CD14-positive monocyte (primary cell): ENCODE results near the gene PTPRE. TPM values are rescaled to one million over a fixed set of nuclear protein-coding genes. Genes with fewer than 3 reads are reported as not detected.

ENCODE experiments used
- DNase-seq, 3 donors: peaks; one replicate each; pipeline ENCODE4 v3.0.0-alpha.2; 2011 to 2022
- H2AFZ ChIP-seq: 2 replicates; pipeline ENCODE4 v1.6.0; 2012; ENCODE audit warnings: mild to moderate bottlenecking, low read depth, low read length, inconsistent platforms; ENCODE audit not compliant: insufficient read depth, poor library complexity, severe bottlenecking
- H3K27ac ChIP-seq, 2 donors: 1 replicate in 1 of 2; 2 replicates in 1 of 2; pipeline ENCODE4 v1.5.1; 2012 to 2013; ENCODE audit warnings: low read length in 2 of 2, control low read depth in 1 of 2, inconsistent platforms in 1 of 2, low read depth in 1 of 2, mild to moderate bottlenecking in 1 of 2
- H3K27me3 ChIP-seq, 2 donors: one replicate each; pipeline versions ENCODE4 v1.6.0 to v1.6.1; 2011 to 2013; ENCODE audit warnings: low read length in 2 of 2; ENCODE audit not compliant: control insufficient read depth in 2 of 2, insufficient read depth in 2 of 2
- H3K36me3 ChIP-seq, 2 donors: replicated peaks in 1 of 2; 1 replicate in 1 of 2; 2 replicates in 1 of 2; pipeline versions ENCODE4 v1.5.1 to v1.6.1; 2012 to 2013; ENCODE audit warnings: low read length in 2 of 2, control low read depth in 1 of 2, inconsistent platforms in 1 of 2, mild to moderate bottlenecking in 1 of 2; ENCODE audit not compliant: insufficient read depth in 2 of 2, control insufficient read depth in 1 of 2
- H3K4me1 ChIP-seq, 2 donors: 1 replicate in 1 of 2; 2 replicates in 1 of 2; pipeline versions ENCODE4 v1.5.1 to v1.6.1; 2012 to 2013; ENCODE audit warnings: low read length in 2 of 2, control low read depth in 1 of 2, inconsistent platforms in 1 of 2, mild to moderate bottlenecking in 1 of 2, moderate library complexity in 1 of 2; ENCODE audit not compliant: insufficient read depth in 2 of 2, control insufficient read depth in 1 of 2
- H3K4me2 ChIP-seq: replicated peaks from 2 replicates; pipeline ENCODE3; 2012; ENCODE audit warnings: low read length, moderate library complexity, mild to moderate bottlenecking; ENCODE audit not compliant: poor library complexity, severe bottlenecking; ENCODE audit errors: extremely low read depth
- H3K4me3 ChIP-seq, 3 experiments: fragments of 200-600 bp in 1 of 3; sonication (generic) in 1 of 3; replicated peaks in 1 of 3; 1 replicate in 2 of 3; 2 replicates in 1 of 3; pipeline ENCODE4 v1.5.1; 2011 to 2013; ENCODE audit warnings: low read length in 3 of 3, mild to moderate bottlenecking in 3 of 3, control low read depth in 2 of 3, low read depth in 2 of 3, inconsistent platforms in 1 of 3, moderate library complexity in 1 of 3
- H3K79me2 ChIP-seq: 2 replicates; pipeline ENCODE4 v1.6.0; 2012; ENCODE audit warnings: mild to moderate bottlenecking, control low read depth, inconsistent platforms, low read length, moderate library complexity; ENCODE audit not compliant: insufficient read depth
- H3K9ac ChIP-seq: 2 replicates; pipeline ENCODE4 v1.6.0; 2017; ENCODE audit warnings: low read length, mild to moderate bottlenecking; ENCODE audit not compliant: insufficient read depth, poor library complexity, severe bottlenecking
- H3K9me3 ChIP-seq, 2 donors: replicated peaks in 1 of 2; 1 replicate in 1 of 2; 2 replicates in 1 of 2; pipeline versions ENCODE4 v1.5.1 to v1.6.1; 2012 to 2013; ENCODE audit warnings: low read length in 2 of 2, control low read depth in 1 of 2; ENCODE audit not compliant: control insufficient read depth in 1 of 2, insufficient read depth in 1 of 2
- H4K20me1 ChIP-seq: 2 replicates; pipeline ENCODE4 v1.6.0; 2012; ENCODE audit warnings: mild to moderate bottlenecking, low read length, control low read depth, moderate library complexity; ENCODE audit not compliant: insufficient read depth
- H3K27ac Mint-ChIP-seq, 7 donors: one replicate each; pipeline ENCODE4 v1.8.0; 2020; ENCODE audit warnings: mild to moderate bottlenecking in 7 of 7, mixed read lengths in 7 of 7, moderate library complexity in 6 of 7, inconsistent platforms in 2 of 7
- H3K27me3 Mint-ChIP-seq, 3 donors: one replicate each; pipeline ENCODE4 v1.8.0; 2021 to 2022; ENCODE audit warnings: low read depth in 3 of 3, mild to moderate bottlenecking in 3 of 3, mixed read lengths in 3 of 3, moderate library complexity in 3 of 3, inconsistent platforms in 1 of 3
- H3K36me3 Mint-ChIP-seq, 2 donors: one replicate each; pipeline ENCODE4 v1.8.0; 2020; ENCODE audit warnings: mixed read lengths in 2 of 2, inconsistent platforms in 1 of 2, mild to moderate bottlenecking in 1 of 2
- H3K4me1 Mint-ChIP-seq: one replicate; pipeline ENCODE4 v1.8.0; 2020; ENCODE audit warnings: mild to moderate bottlenecking, mixed read lengths
- H3K4me3 Mint-ChIP-seq, 2 donors: one replicate each; pipeline ENCODE4 v1.8.0; 2020; ENCODE audit warnings: mild to moderate bottlenecking in 2 of 2, mixed read lengths in 2 of 2, moderate library complexity in 1 of 2
- H3K9me3 Mint-ChIP-seq, 7 donors: one replicate each; pipeline ENCODE4 v1.8.0; 2020 to 2022; ENCODE audit warnings: mixed read lengths in 7 of 7, mild to moderate bottlenecking in 6 of 7, moderate library complexity in 6 of 7, inconsistent platforms in 2 of 7
- CTCF ChIP-seq: fragments of 200-600 bp; IDR thresholded peaks from one replicate; pipeline ENCODE4 v1.8.0; 2022; ENCODE audit warnings: antibody characterized with exemption, mild to moderate bottlenecking
- WGBS: methylation state at CpG from one replicate; pipeline ENCODE4 v1.1.5; 2013; ENCODE audit warnings: missing lambda C conversion rate; ENCODE audit not compliant: insufficient coverage; 5-methylcytosine and 5-hydroxymethylcytosine counted together
- intact Hi-C, 2 donors: fragments of 100-400 bp; cut with micrococcal nuclease; formaldehyde crosslinking; loops; one replicate each; pipeline versions ENCODE4 v1.15.0 to v1.15.1; 2023
- polyA plus RNA-seq, 3 donors: library from polyadenylated mRNA; depleted of rRNA in 1 of 3; unstranded in 2 of 3; stranded (reverse) in 1 of 3; fragments of 300-500 nt in 2 of 3; fragments of >200 nt in 1 of 3; fragmentation: Illumina TruSeq in 2 of 3; gene quantifications; 1 replicate in 2 of 3; 2 replicates in 1 of 3; pipeline ENCODE4 v1.2.3, GENCODE V29; 2012 to 2021

The PTPRE gene
- polyA plus RNA-seq, 3 donors, result 95.2 to 271 (median 125) TPM

GRCh38 chr10:128064108-128064969, 157.4 kb downstream of the PTPRE start:
- Mint-ChIP-seq H3K27ac (peak overlapping the region; percentile 98 to 100 (median 100)), H3K4me1 (peaks cover 79% of the 10 kb centered on the region), H3K4me3 (peak overlapping the region; percentile 73 to 82), H3K9me3 (peaks cover 0 to 6% (median 0%) of the 10 kb centered on the region in 7 donors), H3K27me3 (peaks cover 0 to 13% (median 5%) of the 10 kb centered on the region in 3 donors), H3K36me3 (peaks cover 84 to 94% of the 10 kb centered on the region in 2 donors)
- DNase-seq, result peak; percentile 97 to 99 (median 99)
- Histone ChIP-seq H2AFZ (no peak overlapping the region), H3K9ac (peak overlapping the region; percentile 79), H3K9me3 (no peaks in the 10 kb centered on the region), H3K27me3 (no peaks in the 10 kb centered on the region), H3K4me3 (peak overlapping the region in 2 of 3 experiments; percentile 16 to 64), H3K79me2 (peaks cover 22% of the 10 kb centered on the region), H3K36me3 (peaks cover 74% of the 10 kb centered on the region in 2 donors), H3K4me2 (peak overlapping the region; percentile 70), H3K27ac (peak overlapping the region; percentile 97 to 100), H3K4me1 (peaks cover 68 to 81% of the 10 kb centered on the region in 2 donors), H4K20me1 (peaks cover 62% of the 10 kb centered on the region)
- 0% methylated on average over 7 of the region's 11 CpGs for WGBS
- TF ChIP-seq CTCF, result no peak
- intact Hi-C loops, result loop anchor here (2.0 to 5.0 kb wide), 2 partner anchors 16 to 87 kb away; no protein-coding TSS in a partner anchor

GRCh38 chr10:128064970-128065580, 158.2 kb downstream of the PTPRE start:
- Mint-ChIP-seq H3K9me3 (peaks cover 0 to 6% (median 0%) of the 10 kb centered on the region in 7 donors), H3K27me3 (peaks cover 0 to 11% (median 5%) of the 10 kb centered on the region in 3 donors), H3K27ac (peak overlapping the region; percentile 98 to 100 (median 100)), H3K36me3 (peaks cover 84 to 94% of the 10 kb centered on the region in 2 donors), H3K4me3 (peak overlapping the region; percentile 71 to 73), H3K4me1 (peaks cover 74% of the 10 kb centered on the region)
- Histone ChIP-seq H3K4me1 (peaks cover 60 to 73% of the 10 kb centered on the region in 2 donors), H3K9me3 (no peaks in the 10 kb centered on the region), H3K27ac (peak overlapping the region; percentile 97 to 100), H3K36me3 (peaks cover 74 to 75% of the 10 kb centered on the region in 2 donors), H4K20me1 (peaks cover 62% of the 10 kb centered on the region), H3K4me3 (peak overlapping the region in 1 of 3 experiments; percentile 38), H3K79me2 (peaks cover 25% of the 10 kb centered on the region), H3K4me2 (peak overlapping the region; percentile 70), H2AFZ (no peak overlapping the region), H3K27me3 (no peaks in the 10 kb centered on the region), H3K9ac (peak overlapping the region; percentile 79)
- intact Hi-C loops, result loop anchor here (1.0 to 5.0 kb wide), 4 partner anchors 16 to 158 kb away; partner anchors contain the start of gene PTPRE (in 1 of the 2)
- 45% methylated on average over 5 of the region's 17 CpGs for WGBS
- no peak for DNase-seq
- TF ChIP-seq CTCF, result no peak
